ENCODE results near the gene BAHCC1. TPM values are rescaled to one million over a fixed set of nuclear protein-coding genes. Genes with fewer than 3 reads are reported as not detected.
A peak's percentile ranks its signal among the peaks of the same experiment; 100 is the strongest.

Gene BAHCC1
- total RNA-seq, 1 experiment from 2014 or later, result 74.2 TPM

GRCh38 chr17:81412490-81413093, 17.3 kb downstream of the BAHCC1 start:
- TF ChIP-seq CTCF (conservative IDR thresholded peaks at IDR 0.05; ENCODE audit: low read depth, low read length) (no peak), EZH2 (IDR thresholded peaks at IDR 0.05; ENCODE audit: borderline replicate concordance, low read depth, low read length, poor library complexity, severe bottlenecking) (no peak)
- ChIA-PET CTCF (no interaction called here), POLR2A (ENCODE audit: low non-redundant PET) (no interaction called here)
- Histone ChIP-seq H3K4me3 (ENCODE audit: low read depth, low read length, poor library complexity, severe bottlenecking) (no peak overlapping the region), H3K4me1 (ENCODE audit: insufficient read depth, low read length, poor library complexity, severe bottlenecking) (peaks cover 61% of the 10 kb centered on the region), H3K36me3 (ENCODE audit: insufficient read depth, low read length, poor library complexity, severe bottlenecking) (no peaks in the 10 kb centered on the region), H3K27ac (ENCODE audit: low read depth, low read length, poor library complexity, severe bottlenecking) (peak overlapping the region; percentile 83), H3K9me3 (ENCODE audit: low read depth, low read length, poor library complexity, severe bottlenecking) (no peaks in the 10 kb centered on the region), H3K27me3 (replicated peaks; ENCODE audit: insufficient read depth, low read depth, low read length, poor library complexity) (no peaks in the 10 kb centered on the region)
- no peak for DNase-seq (ENCODE audit: low spot score)
- intact Hi-C loops (cut with micrococcal nuclease; ENCODE audit: unreplicated experiment), result no loop called here
- BruUV-seq (replicated peaks), result no TSS peak

- H3K36me3 ChIP-seq (ENCODE audit: insufficient read depth, low read length, poor library complexity, severe bottlenecking), result no peaks in the 10 kb centered on the region
- peaks cover 66% of the 10 kb centered on the region for H3K4me1 ChIP-seq (ENCODE audit: insufficient read depth, low read length, poor library complexity, severe bottlenecking)
- peak overlapping the region; percentile 83 for H3K27ac ChIP-seq (ENCODE audit: low read depth, low read length, poor library complexity, severe bottlenecking)
- DNase-seq (ENCODE audit: low spot score), result no peak
- no peaks in the 10 kb centered on the region for H3K27me3 ChIP-seq (replicated peaks; ENCODE audit: insufficient read depth, low read depth, low read length, poor library complexity)
- ChIA-PET POLR2A (ENCODE audit: low non-redundant PET) (no interaction called here), CTCF (no interaction called here)
- intact Hi-C loops (cut with micrococcal nuclease; ENCODE audit: unreplicated experiment), result no loop called here
- no TSS peak for BruUV-seq (replicated peaks)
- TF ChIP-seq CTCF (conservative IDR thresholded peaks at IDR 0.05; ENCODE audit: low read depth, low read length) (no peak), EZH2 (IDR thresholded peaks at IDR 0.05; ENCODE audit: borderline replicate concordance, low read depth, low read length, poor library complexity, severe bottlenecking) (no peak)
- no peak overlapping the region for H3K4me3 ChIP-seq (ENCODE audit: low read depth, low read length, poor library complexity, severe bottlenecking)
- H3K9me3 ChIP-seq (ENCODE audit: low read depth, low read length, poor library complexity, severe bottlenecking), result no peaks in the 10 kb centered on the region
These were observed 18.4 kb downstream of the BAHCC1 start for GRCh38 chr17:81413497-81414135.

- Histone ChIP-seq H3K27ac (ENCODE audit: low read depth, low read length, poor library complexity, severe bottlenecking) (peak overlapping the region; percentile 67), H3K27me3 (replicated peaks; ENCODE audit: insufficient read depth, low read depth, low read length, poor library complexity) (no peaks in the 10 kb centered on the region), H3K36me3 (ENCODE audit: insufficient read depth, low read length, poor library complexity, severe bottlenecking) (no peaks in the 10 kb centered on the region), H3K9me3 (ENCODE audit: low read depth, low read length, poor library complexity, severe bottlenecking) (no peaks in the 10 kb centered on the region), H3K4me1 (ENCODE audit: insufficient read depth, low read length, poor library complexity, severe bottlenecking) (peaks cover 63% of the 10 kb centered on the region), H3K4me3 (ENCODE audit: low read depth, low read length, poor library complexity, severe bottlenecking) (no peak overlapping the region)
- TF ChIP-seq EZH2 (IDR thresholded peaks at IDR 0.05; ENCODE audit: borderline replicate concordance, low read depth, low read length, poor library complexity, severe bottlenecking), result no peak
- TF ChIP-seq CTCF (conservative IDR thresholded peaks at IDR 0.05; ENCODE audit: low read depth, low read length), result no peak
- CTCF ChIA-PET, result no interaction called here
- no peak for DNase-seq (ENCODE audit: low spot score)
- intact Hi-C loops (cut with micrococcal nuclease; ENCODE audit: unreplicated experiment), result no loop called here
- POLR2A ChIA-PET (ENCODE audit: low non-redundant PET), result no interaction called here
- no TSS peak for BruUV-seq (replicated peaks)
These were observed 19.7 kb downstream of the BAHCC1 start for GRCh38 chr17:81414756-81415516.
